HG02623 (cell line): ENCODE measurements around the gene CYB5RL.
"Not testable (repeated sequence)": the region's sequence is repeated elsewhere in the genome, so short reads cannot be mapped to it uniquely, and the experiment has no call there.

Source experiments
- ATAC-seq: cut with Tn5 transposase; IDR thresholded peaks from one replicate; pipeline ENCODE4 v1.9.1; 2021; ENCODE audit warnings: moderate library complexity; ENCODE audit not compliant: unreplicated experiment

Gene CYB5RL, protein sequence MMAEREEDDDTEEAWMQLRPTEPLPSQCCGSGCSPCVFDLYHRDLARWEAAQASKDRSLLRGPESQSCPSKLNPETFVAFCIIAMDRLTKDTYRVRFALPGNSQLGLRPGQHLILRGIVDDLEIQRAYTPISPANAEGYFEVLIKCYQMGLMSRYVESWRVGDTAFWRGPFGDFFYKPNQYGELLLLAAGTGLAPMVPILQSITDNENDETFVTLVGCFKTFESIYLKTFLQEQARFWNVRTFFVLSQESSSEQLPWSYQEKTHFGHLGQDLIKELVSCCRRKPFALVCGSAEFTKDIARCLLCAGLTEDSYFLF

GRCh38 chr1:54199765-54200518 is at the start of gene CYB5RL, which contains the start of gene MRPL37:
CYB5RL (minus strand) TSS chr1:54200030; CDS start chr1:54195616, 4,414 bp downstream.
MRPL37 (plus strand) TSS chr1:54200167; CDS start chr1:54200244, 77 bp downstream.
- ATAC-seq, result peak; percentile 96

GRCh38 chr1:54248966-54249365 is 49.1 kb upstream of the CYB5RL start:
- no peak for ATAC-seq

DNA sequence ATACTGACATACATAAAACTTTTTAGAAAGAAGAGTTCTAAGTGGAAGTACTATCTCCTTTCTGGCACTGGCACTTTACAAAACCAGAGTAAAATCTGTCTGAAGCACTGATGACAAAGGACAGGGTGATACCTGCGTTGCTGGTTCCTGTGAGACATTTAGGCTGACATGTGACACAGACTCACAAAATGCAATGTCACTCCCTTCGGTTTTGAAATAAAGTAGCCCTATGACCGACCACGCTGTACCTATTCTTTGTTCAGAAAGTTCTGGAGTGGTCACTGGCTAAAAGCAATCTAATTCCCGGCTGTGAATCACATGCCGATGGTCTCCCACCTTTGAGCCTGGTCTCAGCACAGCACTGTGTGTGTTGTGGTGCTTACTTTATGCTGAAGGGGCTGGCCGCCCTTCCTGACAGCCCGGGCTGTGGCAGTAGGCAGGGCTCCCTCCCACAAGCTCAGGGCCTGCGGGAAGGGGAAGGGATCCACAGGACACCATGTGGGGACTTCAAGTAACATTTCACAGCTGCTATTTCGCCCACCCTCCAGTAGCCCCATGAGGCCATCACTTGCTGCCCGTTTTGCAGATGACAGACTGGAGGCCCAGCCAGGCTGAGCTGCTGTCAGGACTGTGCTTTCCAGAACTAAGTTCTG is 48.2 kb upstream of the CYB5RL start:
- ATAC-seq, result no peak

DNA sequence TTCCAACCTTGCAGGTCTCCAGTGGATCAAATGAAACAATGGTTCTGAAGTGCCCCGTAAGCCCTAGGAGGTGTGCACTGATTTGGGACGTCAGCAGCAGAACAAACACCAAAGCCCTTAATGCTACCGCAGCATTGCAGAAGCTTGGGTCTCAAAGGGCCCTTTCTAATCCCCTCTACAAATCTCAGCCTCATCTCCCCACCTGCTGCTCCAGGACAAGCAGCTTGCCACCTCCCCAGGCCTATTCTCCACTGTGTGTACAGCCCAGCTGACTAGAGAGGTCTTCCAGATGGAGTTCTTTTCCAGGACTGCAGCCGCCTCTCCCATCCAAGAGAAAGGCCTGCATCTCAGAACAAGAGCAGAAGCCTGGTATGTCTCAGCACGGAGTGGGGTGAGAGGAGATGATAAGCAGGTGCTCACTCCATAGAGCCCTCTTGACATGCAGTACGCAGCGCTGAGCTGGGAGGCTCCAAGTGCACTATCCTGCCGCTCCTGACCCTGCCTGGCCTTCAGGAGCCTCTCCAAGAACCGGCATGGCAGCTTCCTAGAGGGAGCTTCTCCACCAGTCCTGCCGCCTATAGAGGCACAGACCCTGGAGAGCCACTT is 46.4 kb upstream of the CYB5RL start:
- no peak for ATAC-seq

DNA sequence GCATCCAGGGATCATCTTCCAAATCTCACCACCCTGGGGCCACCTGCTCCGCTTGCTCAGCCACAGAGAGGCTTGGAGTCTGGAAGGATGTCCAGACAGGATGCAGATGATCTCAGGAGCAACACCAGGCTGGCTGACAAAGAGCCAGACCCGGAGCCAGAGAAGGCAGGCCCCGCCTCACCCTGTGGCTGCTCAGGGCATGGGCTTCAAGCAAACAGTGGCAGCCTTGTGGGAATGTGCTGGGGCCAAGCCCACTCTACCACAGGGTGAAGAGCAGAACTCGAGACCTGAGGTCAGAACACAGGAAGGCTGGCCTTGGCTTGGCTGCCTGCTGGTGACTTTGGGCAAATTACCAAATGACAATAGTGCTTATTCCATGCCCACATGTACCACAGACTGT is 45.7 kb upstream of the CYB5RL start:
- no peak for ATAC-seq

GRCh38 chr1:54244655-54245054 is 44.8 kb upstream of the CYB5RL start:
- no peak for ATAC-seq

GRCh38 chr1:54243022-54243421 is 43.2 kb upstream of the CYB5RL start:
- ATAC-seq, result no peak

GRCh38 chr1:54241364-54241763 is 41.5 kb upstream of the CYB5RL start:
- no peak for ATAC-seq

GRCh38 chr1:54240741-54241335 is 41.0 kb upstream of the CYB5RL start:
- no peak for ATAC-seq

GRCh38 chr1:54239631-54240031 is 39.8 kb upstream of the CYB5RL start:
- ATAC-seq, result no peak

GRCh38 chr1:54239035-54239383 is 39.2 kb upstream of the CYB5RL start:
- ATAC-seq, result no peak

DNA sequence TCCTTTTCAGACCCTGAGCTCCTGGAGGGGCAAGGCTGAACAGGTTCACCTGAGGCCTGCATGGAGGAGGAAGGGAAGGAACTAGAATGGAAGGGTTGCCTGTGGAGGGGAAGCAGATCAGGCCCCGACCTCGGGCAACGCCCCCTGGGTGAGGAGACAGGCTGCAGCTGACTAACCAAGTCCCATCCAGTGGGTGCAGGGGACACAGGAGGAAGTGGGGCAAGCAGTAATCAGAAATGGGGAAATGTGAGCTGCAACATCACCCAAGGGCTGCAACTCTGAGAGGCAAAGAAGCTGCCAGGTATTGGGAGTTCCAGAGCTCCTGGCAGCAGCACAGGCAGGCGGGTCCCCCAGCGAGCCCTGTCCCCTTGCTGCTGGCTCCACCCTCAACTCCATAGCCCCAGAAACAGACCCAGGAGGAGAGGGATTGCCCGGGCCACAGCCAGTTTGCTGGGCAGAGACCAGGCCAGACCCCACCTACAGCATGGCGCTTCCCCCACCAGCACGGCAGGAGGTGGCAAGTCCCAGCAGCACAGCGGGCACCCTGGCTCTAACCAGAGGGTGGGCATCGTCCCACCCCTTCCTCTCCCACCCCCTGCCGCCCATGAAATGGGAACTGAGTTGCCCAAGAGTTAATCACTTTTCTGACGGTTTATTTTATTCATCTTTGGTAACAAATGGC is 38.7 kb upstream of the CYB5RL start:
- no peak for ATAC-seq

DNA sequence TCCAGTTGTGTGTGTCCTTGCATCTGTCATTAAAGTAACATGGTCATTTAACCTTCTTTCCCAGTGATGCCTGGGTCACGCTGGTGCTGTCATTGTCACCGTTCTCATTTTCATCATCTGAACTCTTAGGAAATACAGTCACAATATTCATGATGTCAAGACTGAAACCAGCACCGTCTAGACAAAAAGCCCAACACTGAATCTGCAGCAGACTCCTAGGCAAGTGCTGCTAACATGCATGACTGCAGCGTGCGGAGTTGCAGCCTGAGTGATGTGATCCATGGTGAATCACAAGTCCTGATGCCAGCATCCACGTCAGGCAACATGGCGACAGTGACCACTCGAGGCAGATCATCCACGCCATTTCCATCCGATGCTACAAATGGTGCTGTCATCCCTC is 37.8 kb upstream of the CYB5RL start:
- no peak for ATAC-seq

DNA sequence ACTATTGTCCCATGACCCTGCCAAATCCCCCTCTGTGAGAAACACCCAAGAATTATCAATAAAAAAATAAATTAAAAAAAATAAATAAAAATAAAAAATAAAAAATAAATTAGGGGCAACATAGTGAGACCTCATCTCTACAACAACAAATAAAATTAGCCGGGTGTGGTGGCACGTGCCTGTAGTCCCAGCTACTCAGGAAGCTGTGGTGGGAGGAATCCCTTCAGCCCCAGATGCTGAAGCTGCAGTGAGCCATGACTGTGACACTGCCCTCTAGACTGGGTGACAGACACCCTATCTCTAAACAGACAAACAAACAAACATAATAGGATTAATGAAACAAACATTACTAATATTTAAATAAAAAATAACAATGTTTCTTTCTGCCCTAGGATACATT is 34.5 kb upstream of the CYB5RL start:
- ATAC-seq, result no peak

DNA sequence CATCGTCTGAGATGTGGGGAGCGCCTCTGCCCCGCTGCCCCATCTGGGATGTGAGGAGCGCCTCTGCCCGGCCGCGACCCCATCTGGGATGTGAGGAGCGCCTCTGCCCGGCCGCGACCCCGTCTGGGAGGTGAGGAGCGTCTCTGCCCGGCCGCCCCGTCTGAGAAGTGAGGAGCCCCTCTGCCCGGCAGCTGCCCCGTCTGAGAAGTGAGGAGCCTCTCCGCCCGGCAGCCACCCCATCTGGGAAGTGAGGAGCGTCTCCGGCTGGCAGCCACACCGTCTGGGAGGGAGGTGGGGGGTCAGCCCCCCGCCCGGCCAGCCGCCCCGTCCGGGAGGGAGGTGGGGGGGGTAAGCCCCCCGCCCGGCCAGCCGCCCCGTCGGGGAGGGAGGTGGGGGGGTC is 33.4 kb upstream of the CYB5RL start:
- ATAC-seq, result not testable (repeated sequence)

DNA sequence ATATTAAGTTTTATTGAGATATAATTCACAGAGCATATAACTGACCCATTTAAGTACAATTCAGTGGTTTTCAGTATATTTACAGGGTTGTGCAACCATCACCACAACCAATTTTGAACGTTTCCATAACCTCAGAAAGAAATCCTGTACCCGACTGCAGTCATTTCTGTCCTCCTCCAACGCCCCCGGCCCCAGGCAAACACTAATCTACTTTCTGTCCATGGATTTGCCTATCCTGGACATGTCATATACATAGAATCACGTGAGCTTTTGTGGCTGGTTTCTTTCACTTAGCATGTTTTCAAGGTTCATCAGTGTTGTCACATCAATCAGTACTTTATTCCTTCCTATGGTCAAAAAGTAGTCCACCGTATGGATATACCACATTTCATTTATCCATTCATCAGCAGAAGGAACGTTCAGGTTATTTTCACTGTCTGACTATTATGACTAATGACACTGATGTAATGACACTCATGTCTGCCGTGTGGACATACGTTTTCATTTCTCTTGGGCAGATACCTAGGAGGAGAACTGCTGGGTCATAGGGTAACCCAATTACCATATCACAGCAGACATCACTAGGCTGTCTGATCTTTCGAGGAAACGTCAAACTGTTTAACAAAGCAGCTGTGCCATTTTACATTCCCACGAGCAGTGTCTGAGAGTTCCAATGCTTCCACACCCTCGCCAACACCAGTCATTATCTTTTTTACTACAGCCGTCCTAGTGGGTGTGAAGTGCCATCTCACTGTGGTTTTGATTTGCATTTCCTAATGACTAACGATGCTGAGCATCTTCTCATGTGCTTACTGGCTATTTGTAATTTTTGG is 30.9 kb upstream of the CYB5RL start:
- ATAC-seq, result no peak

- ATAC-seq, result no peak
Observed at GRCh38 chr1:54229281-54229891, 29.6 kb upstream of the CYB5RL start.

DNA sequence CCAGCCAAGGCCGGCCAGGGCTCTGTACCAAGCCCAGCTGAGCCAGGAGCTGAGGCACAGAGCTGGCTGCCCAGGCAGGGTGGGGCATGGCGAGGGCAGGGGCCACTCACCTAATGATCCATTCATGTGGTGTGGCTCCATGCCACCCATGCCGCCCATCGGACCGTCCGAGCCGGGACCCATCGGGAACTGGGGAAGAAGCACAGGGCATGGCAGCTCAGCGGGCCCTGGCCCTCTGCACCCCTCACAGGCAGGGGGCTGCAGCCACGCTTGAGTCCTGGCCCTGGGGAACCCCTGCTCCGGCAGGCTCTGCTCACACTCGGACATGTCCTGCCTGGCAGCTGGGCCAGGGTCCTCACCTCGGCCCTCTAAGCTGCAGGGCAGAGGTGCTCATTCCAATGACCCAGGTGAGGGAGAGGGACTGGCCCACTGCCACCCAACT is 28.8 kb upstream of the CYB5RL start:
- no peak for ATAC-seq

GRCh38 chr1:54227891-54228310 is 28.1 kb upstream of the CYB5RL start:
- ATAC-seq, result no peak
